NCI-H69 (cell line): ENCODE data around the gene ALOX12.
"Not testable (repeated sequence)": the region's sequence is repeated elsewhere in the genome, so short reads cannot be mapped to it uniquely, and the experiment has no call there.

Experiments used
- DNase-seq: peaks from one replicate; lab custom pipeline; 2025; lab: John Stamatoyannopoulos, UW

ALOX12 gene

GRCh38 chr17:6995500-6996255 is at the start of gene ALOX12:
Gene ALOX12, plus strand, starts transcription at chr17:6996049. Its CDS starts 69 bp downstream, at chr17:6996118.
- DNase-seq = no peak

- DNase-seq = no peak
These were observed 48.1 kb upstream of the ALOX12 start for GRCh38 chr17:6947745-6948144.

- no peak for DNase-seq
These were observed 47.3 kb upstream of the ALOX12 start for GRCh38 chr17:6948562-6948961.

GRCh38 chr17:6948976-6949375 is 46.9 kb upstream of the ALOX12 start:
- no peak for DNase-seq

GRCh38 chr17:6950938-6951337 is 44.9 kb upstream of the ALOX12 start:
- DNase-seq = not testable (repeated sequence)

- DNase-seq = no peak
These were observed 42.2 kb upstream of the ALOX12 start for GRCh38 chr17:6953689-6954088.

- no peak for DNase-seq
These were observed 36.1 kb upstream of the ALOX12 start for GRCh38 chr17:6959700-6960099.

- no peak for DNase-seq
These were observed 26.5 kb upstream of the ALOX12 start for GRCh38 chr17:6969323-6969726.

GRCh38 chr17:6970992-6971391 is 24.9 kb upstream of the ALOX12 start:
- no peak for DNase-seq

- not testable (repeated sequence) for DNase-seq
These were observed 16.4 kb upstream of the ALOX12 start for GRCh38 chr17:6979440-6979839.

GRCh38 chr17:6981426-6981825 is 14.4 kb upstream of the ALOX12 start:
- no peak for DNase-seq

- no peak for DNase-seq
These were observed 10.6 kb upstream of the ALOX12 start for GRCh38 chr17:6985266-6985665.

GRCh38 chr17:6986676-6987075 is 9.2 kb upstream of the ALOX12 start:
- DNase-seq = no peak

- DNase-seq = no peak
These were observed 6.1 kb upstream of the ALOX12 start for GRCh38 chr17:6989779-6990178.

GRCh38 chr17:6993613-6994056 is 2.2 kb upstream of the ALOX12 start:
- not testable (repeated sequence) for DNase-seq

- no peak for DNase-seq
These were observed 1.7 kb upstream of the ALOX12 start for GRCh38 chr17:6994118-6994598.

- no peak for DNase-seq
These were observed 1.1 kb upstream of the ALOX12 start for GRCh38 chr17:6994666-6995256.

GRCh38 chr17:6996256-6997011 is 585 bp downstream of the ALOX12 start:
- no peak for DNase-seq

GRCh38 chr17:6997171-6997570 is 1.3 kb downstream of the ALOX12 start:
- no peak for DNase-seq

GRCh38 chr17:6998855-6999508 is 3.1 kb downstream of the ALOX12 start:
- DNase-seq = no peak

- DNase-seq = no peak
These were observed 5.6 kb downstream of the ALOX12 start for GRCh38 chr17:7001318-7001961.
